ENCODE results near the gene NLRP6. TPM values are rescaled to one million over a fixed set of nuclear protein-coding genes. Genes with fewer than 3 reads are reported as not detected.

Gene NLRP6
- total RNA-seq, 1 experiment from 2014 or later = not detected

DNA sequence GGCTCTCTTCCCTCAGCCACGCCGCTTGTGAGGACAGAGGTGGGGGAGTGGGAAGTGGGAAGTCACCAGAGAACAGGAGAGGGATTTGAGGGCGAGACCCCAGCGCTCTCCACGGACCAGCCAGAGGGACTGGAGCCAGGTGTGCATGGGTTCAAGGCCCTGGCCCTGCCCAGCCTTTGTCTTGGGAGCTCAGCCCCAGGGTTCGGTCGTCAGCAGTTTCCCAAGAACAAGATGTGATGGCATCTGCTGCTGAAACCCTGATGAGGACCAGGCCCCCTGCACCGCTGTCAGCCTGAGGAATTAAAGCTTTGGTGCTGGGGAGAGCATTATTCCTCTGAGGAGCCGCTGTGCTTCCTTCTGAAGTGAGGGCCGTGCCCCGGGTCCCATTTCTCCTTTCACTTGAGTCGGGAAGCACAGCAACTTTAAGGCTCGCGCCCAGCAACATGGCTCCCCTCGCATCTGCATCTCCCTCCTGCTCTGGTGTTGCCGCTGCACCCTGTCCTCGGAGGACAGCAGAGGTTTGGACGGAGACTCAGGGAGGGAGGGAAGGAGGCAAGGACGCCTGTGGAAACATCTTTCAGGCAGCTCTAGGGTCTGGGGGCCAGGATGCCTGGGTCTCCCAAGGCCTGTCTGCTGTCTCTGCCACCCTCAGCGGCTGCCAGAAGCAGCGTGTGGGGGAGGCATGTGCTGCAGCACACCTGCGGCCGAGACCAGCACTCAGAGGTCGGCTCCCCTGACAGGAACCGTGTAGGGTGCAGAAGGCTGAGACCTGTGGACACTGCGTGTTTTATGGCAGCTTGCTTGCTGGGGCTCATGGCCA is 17.4 kb downstream of the NLRP6 start:
- Histone ChIP-seq H3K9me2 (ENCODE audit: insufficient read depth) (no peaks in the 10 kb centered on the region), H3K4me3 (no peak overlapping the region), H3F3A (ENCODE audit: insufficient read depth, low read depth) (no peaks in the 10 kb centered on the region), H3K79me2 (ENCODE audit: low read depth) (no peaks in the 10 kb centered on the region), H2AFZ (no peak overlapping the region), H3K27ac (no peak overlapping the region), H4K20me1 (ENCODE audit: insufficient read depth) (no peaks in the 10 kb centered on the region), H3K4me2 (no peak overlapping the region), H3K9me3 (ENCODE audit: insufficient read depth, low read depth) (no peaks in the 10 kb centered on the region), H3K4me1 (replicated peaks; ENCODE audit: insufficient read depth) (no peaks in the 10 kb centered on the region), H3K36me3 (ENCODE audit: low read depth) (no peaks in the 10 kb centered on the region), H3K27me3 (ENCODE audit: insufficient read depth, low read depth) (no peaks in the 10 kb centered on the region)
- intact Hi-C loops (cut with micrococcal nuclease; ENCODE audit: unreplicated experiment) = no loop called here
- ChIA-PET POLR2A (ENCODE audit: unreplicated experiment) (no interaction called here), CTCF (no interaction called here)
- TF ChIP-seq, protein P1, sequence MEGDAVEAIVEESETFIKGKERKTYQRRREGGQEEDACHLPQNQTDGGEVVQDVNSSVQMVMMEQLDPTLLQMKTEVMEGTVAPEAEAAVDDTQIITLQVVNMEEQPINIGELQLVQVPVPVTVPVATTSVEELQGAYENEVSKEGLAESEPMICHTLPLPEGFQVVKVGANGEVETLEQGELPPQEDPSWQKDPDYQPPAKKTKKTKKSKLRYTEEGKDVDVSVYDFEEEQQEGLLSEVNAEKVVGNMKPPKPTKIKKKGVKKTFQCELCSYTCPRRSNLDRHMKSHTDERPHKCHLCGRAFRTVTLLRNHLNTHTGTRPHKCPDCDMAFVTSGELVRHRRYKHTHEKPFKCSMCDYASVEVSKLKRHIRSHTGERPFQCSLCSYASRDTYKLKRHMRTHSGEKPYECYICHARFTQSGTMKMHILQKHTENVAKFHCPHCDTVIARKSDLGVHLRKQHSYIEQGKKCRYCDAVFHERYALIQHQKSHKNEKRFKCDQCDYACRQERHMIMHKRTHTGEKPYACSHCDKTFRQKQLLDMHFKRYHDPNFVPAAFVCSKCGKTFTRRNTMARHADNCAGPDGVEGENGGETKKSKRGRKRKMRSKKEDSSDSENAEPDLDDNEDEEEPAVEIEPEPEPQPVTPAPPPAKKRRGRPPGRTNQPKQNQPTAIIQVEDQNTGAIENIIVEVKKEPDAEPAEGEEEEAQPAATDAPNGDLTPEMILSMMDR (conservative IDR thresholded peaks at IDR 0.05) = no peak
- no peak for TF ChIP-seq EZH2 (IDR thresholded peaks at IDR 0.05; ENCODE audit: low read depth)
- BruUV-seq (replicated peaks) = no TSS peak
- no peak for DNase-seq

DNA sequence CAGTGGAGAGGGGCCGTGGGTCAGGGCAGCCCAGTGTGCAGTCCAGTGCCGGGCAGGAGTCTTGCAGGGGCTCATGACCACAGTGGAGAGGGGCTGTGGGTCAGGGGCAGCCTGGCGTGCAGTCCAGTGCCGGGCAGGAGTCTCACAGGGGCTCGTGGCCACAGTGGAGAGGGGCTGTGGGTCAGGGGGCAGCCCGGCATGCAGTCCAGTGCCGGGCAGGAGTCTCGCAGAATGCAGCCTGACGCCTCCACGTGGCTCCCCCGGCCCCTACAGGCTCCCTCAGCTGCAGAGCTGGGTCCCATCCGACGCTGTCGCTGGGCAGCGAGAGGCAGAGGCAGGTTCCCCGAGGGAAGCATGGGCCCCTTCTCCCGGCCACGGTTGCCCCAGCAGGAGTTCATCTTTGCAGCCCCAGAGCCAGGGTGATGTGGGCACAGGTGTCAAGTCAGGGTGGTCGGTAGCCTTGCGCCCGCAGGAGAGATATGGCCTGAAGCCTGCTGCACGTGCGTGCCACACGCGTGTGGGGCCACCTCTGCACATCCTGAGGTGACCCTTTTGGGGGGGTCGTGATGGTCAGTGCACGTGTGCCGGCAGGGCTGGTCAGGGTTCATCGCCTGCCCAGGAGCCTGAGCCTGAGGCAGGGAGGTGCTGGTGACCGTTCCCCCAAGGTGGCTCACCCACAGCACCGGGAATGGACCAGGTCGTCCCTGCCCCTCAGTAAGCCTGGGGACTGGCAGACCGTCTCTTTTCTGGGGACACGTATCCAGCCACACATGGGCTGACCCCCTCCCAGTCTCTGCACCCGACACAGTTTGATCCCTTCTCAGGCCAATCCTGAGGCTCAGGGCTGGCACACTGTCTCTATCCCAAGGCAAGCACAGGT is 18.2 kb downstream of the NLRP6 start:
- no peak for DNase-seq
- Histone ChIP-seq H4K20me1 (ENCODE audit: insufficient read depth) (no peaks in the 10 kb centered on the region), H3K79me2 (ENCODE audit: low read depth) (no peaks in the 10 kb centered on the region), H3K4me1 (replicated peaks; ENCODE audit: insufficient read depth) (no peaks in the 10 kb centered on the region), H3K4me2 (no peak overlapping the region), H3K27ac (no peak overlapping the region), H2AFZ (no peak overlapping the region), H3K4me3 (no peak overlapping the region), H3K9me2 (ENCODE audit: insufficient read depth) (no peaks in the 10 kb centered on the region), H3K9me3 (ENCODE audit: insufficient read depth, low read depth) (no peaks in the 10 kb centered on the region), H3F3A (ENCODE audit: insufficient read depth, low read depth) (no peaks in the 10 kb centered on the region), H3K36me3 (ENCODE audit: low read depth) (no peaks in the 10 kb centered on the region), H3K27me3 (ENCODE audit: insufficient read depth, low read depth) (no peaks in the 10 kb centered on the region)
- CTCF ChIA-PET = no interaction called here
- intact Hi-C loops (cut with micrococcal nuclease; ENCODE audit: unreplicated experiment) = no loop called here
- BruUV-seq (replicated peaks) = no TSS peak
- no peak for TF ChIP-seq EZH2 (IDR thresholded peaks at IDR 0.05; ENCODE audit: low read depth)
- TF ChIP-seq, protein P1 (conservative IDR thresholded peaks at IDR 0.05) = no peak
- POLR2A ChIA-PET (ENCODE audit: unreplicated experiment) = no interaction called here

DNA sequence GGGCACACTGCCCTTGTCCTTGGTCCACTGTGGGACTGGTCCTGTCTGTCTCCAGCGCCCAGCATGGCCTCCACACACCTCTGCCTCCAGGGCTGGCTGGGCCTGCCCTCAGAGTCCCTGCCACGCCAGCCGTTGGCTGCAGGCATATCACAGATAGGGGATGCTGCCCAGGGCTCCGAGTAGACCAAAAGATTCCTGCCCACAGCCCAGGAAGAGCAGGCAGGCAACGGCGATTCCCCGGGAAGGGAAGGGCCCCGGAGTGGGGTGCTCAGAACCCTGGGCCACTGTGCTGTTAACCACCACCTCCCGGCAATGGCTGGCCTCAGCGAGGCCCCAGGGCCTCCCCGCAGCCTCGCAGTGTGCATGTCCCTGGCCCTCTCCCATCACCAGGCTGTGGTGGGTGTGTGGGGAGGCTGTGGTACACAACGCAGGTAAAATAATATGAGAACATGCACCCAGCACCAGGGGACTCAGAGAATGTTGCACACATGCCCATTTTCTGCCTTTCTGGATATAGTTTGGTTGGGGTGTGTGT is 18.9 kb downstream of the NLRP6 start:
- H3K4me2 ChIP-seq = no peak overlapping the region
- no peaks in the 10 kb centered on the region for H3K36me3 ChIP-seq (ENCODE audit: low read depth)
- no peak overlapping the region for H3K4me3 ChIP-seq
- no peak overlapping the region for H3K27ac ChIP-seq
- intact Hi-C loops (cut with micrococcal nuclease; ENCODE audit: unreplicated experiment) = no loop called here
- no peaks in the 10 kb centered on the region for H4K20me1 ChIP-seq (ENCODE audit: insufficient read depth)
- TF ChIP-seq, protein P1 (conservative IDR thresholded peaks at IDR 0.05) = no peak
- TF ChIP-seq EZH2 (IDR thresholded peaks at IDR 0.05; ENCODE audit: low read depth) = no peak
- H2AFZ ChIP-seq = no peak overlapping the region
- no peaks in the 10 kb centered on the region for H3K79me2 ChIP-seq (ENCODE audit: low read depth)
- CTCF ChIA-PET = no interaction called here
- H3K4me1 ChIP-seq (replicated peaks; ENCODE audit: insufficient read depth) = no peaks in the 10 kb centered on the region
- no peaks in the 10 kb centered on the region for H3K9me3 ChIP-seq (ENCODE audit: insufficient read depth, low read depth)
- H3K9me2 ChIP-seq (ENCODE audit: insufficient read depth) = no peaks in the 10 kb centered on the region
- no peaks in the 10 kb centered on the region for H3K27me3 ChIP-seq (ENCODE audit: insufficient read depth, low read depth)
- BruUV-seq (replicated peaks) = no TSS peak
- H3F3A ChIP-seq (ENCODE audit: insufficient read depth, low read depth) = no peaks in the 10 kb centered on the region
- POLR2A ChIA-PET (ENCODE audit: unreplicated experiment) = interaction anchor here (0.6 kb wide), 1 partner anchor 316 kb away, joined by 3 read pairs; no protein-coding TSS in a partner anchor
- no peak for DNase-seq

Data from PC-9 (cell line).